GM12891 (cell line): ENCODE results near the gene CCDC24.

Experiments used
- POLR2A ChIP-seq: IDR thresholded peaks from 2 replicates; pipeline ENCODE4 v1.6.1; 2011; ENCODE audit warnings: low read depth, low read length, control low read depth
- POLR2AphosphoS5 ChIP-seq: IDR thresholded peaks from 2 replicates; pipeline ENCODE4 v1.6.1; 2011; ENCODE audit warnings: low read depth, low read length, control low read depth

- TF ChIP-seq POLR2AphosphoS5 = no peak
- no peak for TF ChIP-seq POLR2A
Observed at GRCh38 chr1:43952731-43953346, 38.6 kb upstream of the CCDC24 start.
